HCEC 1CT (cell line): ENCODE data around the gene DDX23.
A peak's percentile ranks its signal among the peaks of the same experiment; 100 is the strongest.
"Not testable (repeated sequence)": the region's sequence is repeated elsewhere in the genome, so short reads cannot be mapped to it uniquely, and the experiment has no call there.

ENCODE experiments used
- DNase-seq: peaks from one replicate; pipeline ENCODE4 v3.0.0-alpha.2; 2017

Gene DDX23

GRCh38 chr12:48851883-48852733 lies at the start of gene DDX23:
Gene DDX23, minus strand, starts transcription at chr12:48852163. Its CDS starts 6,381 bp downstream, at chr12:48845782.
- DNase-seq, result peak; percentile 99

GRCh38 chr12:48901278-48901677 lies 49.3 kb upstream of the DDX23 start:
- DNase-seq, result peak; percentile 16

- DNase-seq, result no peak
Measured at GRCh38 chr12:48899651-48900050, 47.7 kb upstream of the DDX23 start.

DNA sequence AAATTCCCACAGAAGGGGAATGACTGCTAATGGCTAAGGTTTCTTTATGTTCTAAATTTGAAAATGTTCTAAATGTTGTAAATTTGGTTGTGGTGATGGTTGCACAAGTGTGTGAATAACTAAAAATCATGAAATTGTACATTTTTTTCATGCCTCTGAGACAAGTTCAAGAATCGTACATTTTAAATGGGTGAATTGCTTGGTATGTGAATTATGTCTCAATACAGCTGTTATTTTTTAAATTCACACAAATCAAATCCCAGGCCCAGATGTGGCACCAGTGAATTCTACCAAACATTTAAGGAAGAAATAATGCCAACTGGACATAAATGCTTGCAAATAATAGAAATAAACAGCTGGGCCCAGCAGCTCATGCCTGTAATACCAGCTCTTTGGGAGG lies 42.3 kb upstream of the DDX23 start:
- DNase-seq, result no peak

- DNase-seq, result peak; percentile 54
Measured at GRCh38 chr12:48890657-48891418, 38.9 kb upstream of the DDX23 start.

DNA sequence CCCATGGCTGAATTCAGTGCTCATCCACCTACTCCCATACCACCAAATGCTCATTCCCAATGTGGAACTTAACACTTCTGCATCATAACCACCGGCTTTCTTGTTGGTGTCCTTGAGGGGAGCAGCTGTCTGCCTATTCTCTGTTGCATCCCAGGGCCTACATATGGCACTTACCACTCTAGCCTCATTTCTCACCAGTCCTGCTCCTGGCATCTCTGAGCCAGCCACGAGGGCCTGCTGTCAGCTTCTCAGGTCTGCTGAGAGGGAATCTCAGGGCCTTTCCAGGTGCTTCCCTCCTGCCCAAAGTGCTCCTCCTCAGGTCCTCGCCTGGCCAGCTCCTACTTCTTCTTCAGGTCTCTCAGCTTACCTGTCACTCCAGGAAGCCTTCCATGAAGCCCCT lies 37.7 kb upstream of the DDX23 start:
- no peak for DNase-seq

DNA sequence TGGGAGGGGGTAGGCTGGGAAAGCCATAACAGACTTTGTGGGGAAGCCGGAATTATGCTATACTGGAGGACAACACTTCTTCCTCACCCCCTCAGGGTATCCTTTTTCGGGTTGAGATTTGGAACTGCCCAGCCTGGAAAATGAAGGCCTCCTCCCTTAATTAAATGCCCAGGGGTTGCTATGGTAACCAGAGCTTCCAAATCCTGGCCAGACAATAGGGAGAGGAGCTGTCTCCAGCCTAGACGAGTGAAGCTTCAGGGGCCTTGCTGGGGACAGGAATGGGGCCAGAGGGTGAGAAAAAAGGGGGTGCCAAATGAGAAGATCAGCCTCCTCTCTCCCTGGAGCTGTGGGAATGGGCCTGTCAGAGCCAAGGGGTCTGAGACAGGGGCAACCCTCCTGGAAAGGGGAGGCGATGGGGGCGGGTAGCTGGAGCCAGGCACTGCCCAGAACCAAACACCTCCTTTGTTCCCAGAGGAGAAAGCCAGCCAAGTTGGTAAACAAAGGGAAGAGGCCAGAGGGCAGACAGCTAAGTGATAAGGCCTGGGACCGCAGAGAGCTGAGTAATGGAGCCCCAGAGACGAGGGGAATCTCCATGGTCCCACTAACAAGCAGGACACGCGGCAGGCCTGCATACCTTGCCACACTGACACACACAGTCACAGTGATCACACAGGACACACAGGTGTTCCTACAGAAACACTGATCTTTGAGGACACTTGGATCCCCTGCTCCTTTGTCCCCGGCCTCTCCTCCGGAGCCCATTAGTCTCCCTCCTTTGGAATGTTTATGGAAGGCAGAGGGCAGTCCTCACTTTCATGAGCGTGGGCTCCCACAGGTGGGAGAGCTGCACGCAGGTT lies 31.6 kb upstream of the DDX23 start:
- no peak for DNase-seq

GRCh38 chr12:48882972-48883304 lies 31.0 kb upstream of the DDX23 start:
- DNase-seq, result no peak

GRCh38 chr12:48882315-48882687 lies 30.3 kb upstream of the DDX23 start:
- no peak for DNase-seq

DNA sequence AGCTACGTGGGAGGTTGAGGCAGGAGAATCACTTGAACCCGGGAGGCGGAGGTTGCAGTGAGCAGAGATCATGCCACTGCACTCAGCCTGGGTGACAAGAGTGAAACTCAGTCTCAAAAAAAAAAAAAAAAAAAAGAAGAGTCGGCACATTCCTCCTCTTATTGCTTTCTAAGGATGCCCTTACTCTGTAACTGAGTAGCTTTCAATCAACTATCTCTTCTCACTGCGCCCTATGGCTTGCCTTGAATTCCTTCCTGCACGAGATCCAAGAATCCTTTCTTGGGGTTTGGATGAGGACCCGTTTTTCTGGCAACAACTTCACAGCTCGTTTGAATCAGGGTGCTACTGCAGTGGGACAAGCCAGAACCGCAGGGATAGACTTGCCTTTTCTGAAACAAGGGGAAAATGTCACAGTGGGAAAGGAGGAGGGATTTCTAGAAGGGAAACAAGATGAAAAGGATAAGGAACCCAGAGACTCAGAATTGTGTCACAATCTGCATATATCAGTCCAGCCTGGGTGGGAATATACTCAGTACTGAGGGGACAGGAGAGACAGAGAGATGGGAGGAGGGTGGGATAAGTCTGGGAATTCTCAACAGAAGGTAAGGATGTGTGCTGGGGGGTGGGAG lies 29.8 kb upstream of the DDX23 start:
- no peak for DNase-seq

- no peak for DNase-seq
Measured at GRCh38 chr12:48880647-48881046, 28.7 kb upstream of the DDX23 start.

DNA sequence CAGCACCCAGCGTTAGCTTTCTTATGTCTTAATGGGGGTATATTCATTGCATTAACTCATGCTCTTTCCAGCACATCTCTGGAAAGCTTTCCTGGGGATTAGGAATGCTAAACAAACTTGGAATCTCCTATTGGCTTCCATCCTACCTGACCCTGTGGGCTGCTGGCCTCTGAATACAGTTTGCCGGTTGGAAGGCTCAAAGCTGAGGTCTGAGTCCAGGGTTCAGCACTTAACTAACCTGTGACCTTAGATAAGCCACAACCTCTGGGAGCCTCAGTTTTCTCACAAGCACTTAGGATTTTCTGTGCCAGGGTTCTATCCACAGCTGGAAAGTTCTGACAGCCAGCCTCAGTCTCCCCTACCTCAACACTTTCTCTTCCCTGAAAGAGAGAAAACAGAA lies 26.6 kb upstream of the DDX23 start:
- no peak for DNase-seq

- no peak for DNase-seq
Measured at GRCh38 chr12:48875944-48876515, 24.1 kb upstream of the DDX23 start.

- not testable (repeated sequence) for DNase-seq
Measured at GRCh38 chr12:48873534-48873933, 21.6 kb upstream of the DDX23 start.

DNA sequence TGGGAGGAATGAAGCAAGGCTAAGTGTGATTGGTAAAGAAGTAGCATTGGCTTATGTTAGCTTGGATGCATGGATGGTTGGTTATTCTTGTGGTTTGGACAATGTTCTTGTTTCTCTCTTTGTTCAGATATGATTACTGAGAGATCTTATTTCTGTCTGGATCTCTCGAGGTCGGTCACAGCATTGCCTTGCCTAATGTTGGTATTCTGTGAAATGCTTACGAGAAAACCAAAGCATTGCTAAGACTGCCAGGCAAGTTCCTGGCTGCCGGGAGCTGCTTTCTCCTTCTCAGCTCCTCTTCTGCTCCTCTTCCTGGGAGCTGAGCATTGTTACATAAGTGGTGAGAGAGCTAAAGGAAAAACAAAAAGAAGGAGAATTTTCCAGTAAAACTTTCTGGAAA lies 21.1 kb upstream of the DDX23 start:
- DNase-seq, result no peak

GRCh38 chr12:48869191-48869590 lies 17.2 kb upstream of the DDX23 start:
- no peak for DNase-seq

- DNase-seq, result no peak
Measured at GRCh38 chr12:48868451-48868850, 16.5 kb upstream of the DDX23 start.

DNA sequence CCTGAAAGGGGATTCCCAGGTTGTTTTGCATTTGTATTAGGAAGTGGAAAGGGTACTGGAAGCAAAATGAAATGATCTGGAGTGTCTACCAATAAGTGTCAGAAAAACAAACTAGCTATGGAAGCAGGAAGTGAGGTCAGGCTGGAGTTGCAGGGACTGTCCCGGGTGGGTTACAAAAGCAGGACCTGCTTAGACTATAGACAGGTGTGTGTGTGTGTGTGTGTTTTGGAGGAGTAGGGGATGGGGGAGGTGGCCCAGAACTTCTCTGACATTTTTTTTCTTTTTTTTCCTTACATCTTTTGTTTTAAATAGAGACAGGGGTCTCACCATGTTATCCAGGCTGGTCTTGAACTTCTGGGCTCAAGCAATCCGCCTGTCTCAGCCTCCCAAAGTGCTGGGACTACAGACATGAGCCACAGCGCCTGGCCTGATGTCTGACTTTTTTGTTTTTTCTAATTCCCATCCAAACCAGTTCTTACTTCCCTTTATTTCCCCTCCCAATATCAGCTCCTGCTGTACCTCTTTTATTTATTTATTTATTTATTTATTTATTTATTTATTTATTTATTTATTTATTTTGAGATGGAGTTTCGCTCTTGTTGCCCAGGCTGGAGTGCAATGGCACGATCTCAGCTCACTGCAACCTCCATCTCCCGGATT lies 14.2 kb upstream of the DDX23 start:
- DNase-seq, result no peak

GRCh38 chr12:48865281-48866051 lies 13.5 kb upstream of the DDX23 start, which contains the start of gene RND1:
Gene RND1, minus strand, starts transcription at chr12:48865870. Its CDS starts 103 bp downstream, at chr12:48865767.
- peak; percentile 82 for DNase-seq

- DNase-seq, result no peak
Measured at GRCh38 chr12:48863291-48863690, 11.3 kb upstream of the DDX23 start.

DNA sequence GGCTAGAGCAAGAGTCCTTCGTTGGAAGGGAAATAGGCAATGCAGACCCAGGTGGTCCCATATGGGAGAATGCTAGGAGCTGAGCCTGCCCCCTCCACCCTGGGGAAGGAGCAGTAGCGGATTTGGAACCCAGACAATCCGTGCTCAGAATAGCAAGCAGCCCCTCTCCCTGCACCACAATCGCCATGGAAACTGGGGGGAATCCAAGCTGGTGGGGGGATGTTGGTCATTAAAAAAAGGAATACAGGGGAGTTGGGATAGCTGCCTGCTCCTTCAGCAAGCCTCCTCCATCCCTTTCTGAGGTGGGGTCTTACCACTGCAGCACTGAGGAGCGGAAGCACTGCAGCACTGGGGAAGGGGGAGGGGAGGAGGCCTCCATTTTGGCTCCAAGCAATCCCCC lies 10.8 kb upstream of the DDX23 start:
- DNase-seq, result no peak
